HEK293T (cell line): ENCODE data around the gene CCNG1.
A peak's percentile ranks its signal among the peaks of the same experiment; 100 is the strongest.

Source experiments
- CTCF ChIA-PET: fragments of 350-600 bp; formaldehyde crosslinking; extraction: SDS; loops from one replicate; lab custom pipeline; 2021; ENCODE audit warnings: antibody characterized with exemption, inconsistent platforms; lab: Yijun Ruan, JAX
- POLR2A ChIA-PET: fragments of 350-600 bp; formaldehyde crosslinking; extraction: SDS; loops from one replicate; lab custom pipeline; 2020; ENCODE audit warnings: antibody characterized with exemption, inconsistent platforms; lab: Yijun Ruan, JAX
- DNase-seq: peaks from one replicate; pipeline ENCODE4 v3.0.0; 2012; ENCODE audit warnings: mixed read lengths; ENCODE audit errors: extremely low spot score
- ARNT ChIP-seq: fragments of 450-650 bp; IDR thresholded peaks from 2 replicates; pipeline ENCODE4 v1.6.1; 2017; ENCODE audit warnings: mild to moderate bottlenecking
- BHLHE40 ChIP-seq: fragments of 450-650 bp; IDR thresholded peaks from 2 replicates; pipeline ENCODE4 v1.6.1; 2016; ENCODE audit warnings: mild to moderate bottlenecking, moderate library complexity, borderline replicate concordance
- CTBP1 ChIP-seq: fragments of 450-650 bp; IDR thresholded peaks from 2 replicates; pipeline ENCODE4 v1.6.1; 2016; ENCODE audit warnings: borderline replicate concordance
- ELF4 ChIP-seq: fragments of 450-650 bp; IDR thresholded peaks from 2 replicates; pipeline ENCODE4 v1.6.1; 2017; ENCODE audit warnings: antibody characterized with exemption
- FOXA1 ChIP-seq: fragments of 450-650 bp; IDR thresholded peaks from 2 replicates; pipeline ENCODE4 v1.6.1; 2016; ENCODE audit warnings: mild to moderate bottlenecking
- FOXK2 ChIP-seq: fragments of 450-650 bp; IDR thresholded peaks from 2 replicates; pipeline ENCODE4 v1.6.1; 2016; ENCODE audit warnings: mild to moderate bottlenecking
- FOXM1 ChIP-seq: fragments of 450-650 bp; IDR thresholded peaks from 2 replicates; pipeline ENCODE4 v1.6.1; 2017; ENCODE audit warnings: mild to moderate bottlenecking, borderline replicate concordance
- HDGF ChIP-seq: fragments of 450-650 bp; IDR thresholded peaks from 2 replicates; pipeline ENCODE4 v1.6.1; 2017; ENCODE audit warnings: antibody characterized with exemption, borderline replicate concordance
- L3MBTL2 ChIP-seq: fragments of 450-650 bp; conservative IDR thresholded peaks from 2 replicates; pipeline ENCODE4 v1.6.1; 2016; ENCODE audit warnings: mild to moderate bottlenecking
- LEF1 ChIP-seq: fragments of 450-650 bp; IDR thresholded peaks from 2 replicates; pipeline ENCODE4 v1.6.1; 2017; ENCODE audit warnings: mild to moderate bottlenecking, borderline replicate concordance
- NFRKB ChIP-seq: fragments of 450-650 bp; IDR thresholded peaks from 2 replicates; pipeline ENCODE4 v1.6.1; 2016; ENCODE audit warnings: mild to moderate bottlenecking, moderate library complexity
- PKNOX1 ChIP-seq: fragments of 450-650 bp; IDR thresholded peaks from 2 replicates; pipeline ENCODE4 v1.6.1; 2016
- SP1 ChIP-seq: fragments of 450-650 bp; IDR thresholded peaks from 2 replicates; pipeline ENCODE4 v1.6.1; 2017
- SUZ12 ChIP-seq: fragments of 450-650 bp; IDR thresholded peaks from 2 replicates; pipeline ENCODE4 v1.6.1; 2016; ENCODE audit warnings: mild to moderate bottlenecking
- TARDBP ChIP-seq: fragments of 450-650 bp; IDR thresholded peaks from 2 replicates; pipeline ENCODE4 v1.6.1; 2016
- ZNF384 ChIP-seq: fragments of 450-650 bp; IDR thresholded peaks from 2 replicates; pipeline ENCODE4 v1.6.1; 2016

Gene CCNG1

GRCh38 chr5:163456840-163457239, 19.4 kb downstream of the CCNG1 start:
- TF ChIP-seq FOXK2, result no peak
- no peak for TF ChIP-seq HDGF
- no peak for TF ChIP-seq LEF1
- TF ChIP-seq SUZ12, result no peak
- no peak for TF ChIP-seq CTBP1
- TF ChIP-seq ARNT, result no peak
- no peak for TF ChIP-seq SP1
- TF ChIP-seq PKNOX1, result no peak
- no peak for DNase-seq
- CTCF ChIA-PET, result no interaction called here
- POLR2A ChIA-PET, result interaction anchor here (6.4 kb wide), 1 partner anchor 16 kb away, joined by 129 read pairs; the partner anchor contains the start of gene CCNG1

- no peak for DNase-seq
- no peak for TF ChIP-seq SP1
- POLR2A ChIA-PET, result interaction anchor here (1.0 to 6.4 kb wide), 8 partner anchors 10 to 107 kb away, joined by 3 to 129 read pairs (median 13); partner anchors contain the start of genes CCNG1 and MAT2B
- CTCF ChIA-PET, result interaction anchor here (0.6 to 1.1 kb wide), 3 partner anchors 11 to 25 kb away, joined by 3 read pairs; no protein-coding TSS in a partner anchor
Observed at GRCh38 chr5:163458778-163459385, 21.5 kb downstream of the CCNG1 start.

- no peak for DNase-seq
- POLR2A ChIA-PET, result interaction anchor here (1.1 to 6.4 kb wide), 10 partner anchors 11 to 106 kb away, joined by 3 to 129 read pairs (median 11); partner anchors contain the start of genes CCNG1 and MAT2B
Observed at GRCh38 chr5:163459462-163459818, 22.0 kb downstream of the CCNG1 start.

GRCh38 chr5:163459819-163460561, 22.6 kb downstream of the CCNG1 start, which contains the start of gene NUDCD2:
Gene NUDCD2 (minus strand): TSS chr5:163460102. CDS start chr5:163460050, 52 bp downstream.
- CTCF ChIA-PET, result interaction anchor here (0.6 to 0.7 kb wide), 3 partner anchors 26 to 1758 kb away, joined by 3 read pairs; no protein-coding TSS in a partner anchor
- POLR2A ChIA-PET, result interaction anchor here (0.6 to 6.4 kb wide), 20 partner anchors 8 to 900 kb away, joined by 3 to 129 read pairs (median 4); partner anchors contain the start of genes CCNG1 and MAT2B
- peak; percentile 84 for DNase-seq
- TF ChIP-seq TARDBP (no peak), ELF4 (peak; percentile 40; the same call in 1 of the 2 replicates), ARNT (no peak), FOXM1 (peak; percentile 78), FOXA1 (no peak), L3MBTL2 (peak; percentile 90), FOXK2 (no peak), ZNF384 (no peak), HDGF (no peak), SP1 (no peak)

More at GRCh38 chr5:163459462-163459818, 22.0 kb downstream of the CCNG1 start:
- TF ChIP-seq FOXK2 (no peak), FOXM1 (no peak), ELF4 (no peak), SUZ12 (no peak), ARNT (no peak)
- CTCF ChIA-PET, result interaction anchor here (0.6 kb wide), 2 partner anchors 11 to 25 kb away, joined by 3 read pairs; no protein-coding TSS in a partner anchor

GRCh38 chr5:163460562-163461171, 23.3 kb downstream of the CCNG1 start, which contains the start of gene HMMR:
Gene HMMR (plus strand): TSS chr5:163460632. CDS start chr5:163460693, 61 bp downstream.
- ChIA-PET CTCF (interaction anchor here (0.6 to 1.5 kb wide), 4 partner anchors 45 to 1758 kb away, joined by 3 to 4 read pairs (median 3); partner anchors contain the start of gene MAT2B), POLR2A (interaction anchor here (0.6 to 6.4 kb wide), 21 partner anchors 8 to 899 kb away, joined by 3 to 129 read pairs (median 4); partner anchors contain the start of genes CCNG1 and MAT2B)
- peak; percentile 6 for DNase-seq
- TF ChIP-seq SP1 (no peak), ARNT (no peak), BHLHE40 (no peak), ELF4 (no peak), LEF1 (no peak), CTBP1 (no peak), HDGF (no peak), FOXA1 (no peak), NFRKB (no peak), L3MBTL2 (no peak), FOXM1 (peak; percentile 87; the same call in 1 of the 2 replicates), ZNF384 (no peak), PKNOX1 (peak; percentile 46), FOXK2 (no peak)

- ChIA-PET CTCF (no interaction called here), POLR2A (no interaction called here)
- TF ChIP-seq ELF4, result no peak
- no peak for TF ChIP-seq BHLHE40
- no peak for TF ChIP-seq FOXA1
- no peak for TF ChIP-seq ZNF384
- TF ChIP-seq ARNT, result no peak
- TF ChIP-seq NFRKB, result no peak
- no peak for DNase-seq
Observed at GRCh38 chr5:163463063-163463435, 25.7 kb downstream of the CCNG1 start.
